GM12872 (cell line): ENCODE results near the gene RECK.

Experiments used
- TF ChIP-seq, protein P1 (sequence below): IDR thresholded peaks from 3 replicates; pipeline ENCODE4 v1.5.1; 2011; ENCODE audit warnings: low read depth, mild to moderate bottlenecking, low read length, moderate library complexity; ENCODE audit not compliant: insufficient read depth

RECK gene

DNA sequence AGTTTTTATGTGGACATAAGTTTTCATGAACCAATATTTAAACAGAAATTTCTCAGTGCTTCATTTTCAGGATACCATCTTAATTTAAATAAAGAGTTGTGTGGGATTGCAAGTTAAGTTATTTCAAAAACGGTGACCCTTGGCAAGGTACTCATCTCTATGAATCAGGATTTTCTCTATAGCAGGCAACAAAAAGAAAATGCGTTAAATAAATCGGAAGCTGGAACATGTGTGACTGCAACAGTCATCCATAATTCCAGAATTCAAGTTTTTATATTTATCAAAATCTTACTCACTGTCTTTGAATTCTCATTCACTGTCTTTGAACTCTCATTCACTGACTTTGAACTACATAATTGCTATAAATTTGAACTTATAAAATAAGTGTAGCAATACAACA, 5.8 kb upstream of the RECK start:
- TF ChIP-seq, protein P1, sequence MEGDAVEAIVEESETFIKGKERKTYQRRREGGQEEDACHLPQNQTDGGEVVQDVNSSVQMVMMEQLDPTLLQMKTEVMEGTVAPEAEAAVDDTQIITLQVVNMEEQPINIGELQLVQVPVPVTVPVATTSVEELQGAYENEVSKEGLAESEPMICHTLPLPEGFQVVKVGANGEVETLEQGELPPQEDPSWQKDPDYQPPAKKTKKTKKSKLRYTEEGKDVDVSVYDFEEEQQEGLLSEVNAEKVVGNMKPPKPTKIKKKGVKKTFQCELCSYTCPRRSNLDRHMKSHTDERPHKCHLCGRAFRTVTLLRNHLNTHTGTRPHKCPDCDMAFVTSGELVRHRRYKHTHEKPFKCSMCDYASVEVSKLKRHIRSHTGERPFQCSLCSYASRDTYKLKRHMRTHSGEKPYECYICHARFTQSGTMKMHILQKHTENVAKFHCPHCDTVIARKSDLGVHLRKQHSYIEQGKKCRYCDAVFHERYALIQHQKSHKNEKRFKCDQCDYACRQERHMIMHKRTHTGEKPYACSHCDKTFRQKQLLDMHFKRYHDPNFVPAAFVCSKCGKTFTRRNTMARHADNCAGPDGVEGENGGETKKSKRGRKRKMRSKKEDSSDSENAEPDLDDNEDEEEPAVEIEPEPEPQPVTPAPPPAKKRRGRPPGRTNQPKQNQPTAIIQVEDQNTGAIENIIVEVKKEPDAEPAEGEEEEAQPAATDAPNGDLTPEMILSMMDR, result no peak

DNA sequence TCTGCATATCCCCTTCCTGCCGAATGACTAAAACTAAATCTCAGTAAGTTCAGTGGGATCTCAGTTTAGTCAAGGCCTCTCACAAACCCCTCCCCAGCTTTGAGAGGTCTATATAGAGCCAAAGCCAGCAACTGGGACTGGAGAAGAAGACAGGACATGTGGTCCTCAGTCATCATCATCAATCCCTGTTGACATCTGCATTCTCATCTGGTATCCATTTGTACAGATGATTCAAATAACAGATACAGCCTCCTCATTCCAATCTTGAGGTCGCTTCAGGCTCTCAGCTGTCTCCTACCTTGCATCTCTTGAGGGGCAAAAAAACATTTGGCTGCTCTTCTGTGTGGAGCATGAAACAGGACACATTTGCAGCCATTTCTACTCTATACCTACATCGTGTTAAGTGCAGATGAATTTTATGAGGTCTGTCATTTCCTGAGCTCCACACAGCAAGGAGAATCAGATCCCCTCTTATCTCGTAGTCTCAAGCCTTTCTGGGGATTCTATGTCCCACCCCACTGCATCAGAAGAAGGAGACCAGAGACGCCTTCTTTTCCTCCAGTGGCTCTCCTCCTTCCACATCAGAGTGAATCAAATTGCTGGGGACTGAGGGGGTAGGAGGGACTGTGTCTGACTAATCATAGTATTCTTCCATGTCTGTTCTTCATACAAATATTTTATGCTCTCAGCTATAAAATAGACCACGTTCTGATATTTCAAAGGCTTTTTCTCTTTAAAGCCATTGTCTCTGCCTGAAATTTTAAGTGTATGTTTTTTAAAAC, 4.7 kb upstream of the RECK start:
- TF ChIP-seq, protein P1, result no peak

DNA sequence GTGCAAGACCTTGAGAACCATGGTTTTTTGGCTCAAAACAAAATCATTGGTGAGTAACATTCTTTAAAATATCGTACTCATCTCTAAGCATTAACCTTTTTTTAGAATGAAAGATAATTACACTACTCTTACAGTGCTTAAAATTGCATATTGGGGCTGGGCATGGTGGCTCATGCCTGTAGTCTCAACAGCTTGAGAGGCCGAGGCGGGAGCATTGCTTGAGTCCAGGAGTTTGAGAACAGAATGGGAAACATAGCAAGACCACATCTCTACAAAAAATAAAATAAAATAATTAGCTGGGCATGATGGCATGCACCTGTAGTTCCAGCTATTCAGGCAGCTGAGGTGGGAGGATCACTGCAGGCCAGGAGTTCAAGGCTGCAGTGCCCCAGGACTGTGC, 2.9 kb upstream of the RECK start:
- TF ChIP-seq, protein P1, result no peak

DNA sequence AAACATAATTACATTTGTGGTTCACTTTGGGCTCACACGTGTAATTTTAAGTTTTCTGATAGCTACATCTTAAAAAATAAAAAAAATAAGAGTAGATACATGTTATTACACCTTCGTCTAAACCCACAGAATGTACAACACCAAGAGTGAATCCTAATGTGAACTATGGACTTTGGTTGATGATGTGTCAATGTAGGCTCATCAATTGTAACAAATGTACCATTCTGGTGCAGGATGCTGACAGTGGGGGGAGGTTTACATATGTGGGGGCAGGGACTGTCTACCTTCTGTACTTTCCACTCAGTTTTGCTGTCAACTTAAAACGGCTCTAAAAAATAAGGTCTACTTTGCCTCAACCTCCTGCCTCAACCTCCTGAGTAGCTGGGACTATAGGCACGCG, 2.5 kb upstream of the RECK start:
- TF ChIP-seq, protein P1, result no peak

DNA sequence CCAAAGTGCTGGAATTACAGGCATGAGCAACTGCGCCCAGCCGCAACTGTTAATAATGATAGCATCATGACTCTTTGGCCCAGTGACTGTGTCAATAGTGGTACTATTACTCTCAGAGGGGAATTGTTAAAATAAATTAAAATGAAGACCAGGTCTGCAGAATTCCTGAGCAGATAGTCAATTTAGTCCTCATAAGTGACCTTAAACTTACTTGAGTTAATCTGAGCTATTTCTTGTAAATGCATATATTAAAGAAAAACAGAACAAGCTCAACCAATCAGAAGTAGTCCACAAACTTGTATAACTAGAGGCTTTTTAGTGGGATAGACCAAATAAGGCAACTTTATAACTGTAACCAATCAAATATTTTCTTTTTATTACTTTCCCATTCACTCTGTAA, 1.7 kb upstream of the RECK start:
- TF ChIP-seq, protein P1, result no peak

DNA sequence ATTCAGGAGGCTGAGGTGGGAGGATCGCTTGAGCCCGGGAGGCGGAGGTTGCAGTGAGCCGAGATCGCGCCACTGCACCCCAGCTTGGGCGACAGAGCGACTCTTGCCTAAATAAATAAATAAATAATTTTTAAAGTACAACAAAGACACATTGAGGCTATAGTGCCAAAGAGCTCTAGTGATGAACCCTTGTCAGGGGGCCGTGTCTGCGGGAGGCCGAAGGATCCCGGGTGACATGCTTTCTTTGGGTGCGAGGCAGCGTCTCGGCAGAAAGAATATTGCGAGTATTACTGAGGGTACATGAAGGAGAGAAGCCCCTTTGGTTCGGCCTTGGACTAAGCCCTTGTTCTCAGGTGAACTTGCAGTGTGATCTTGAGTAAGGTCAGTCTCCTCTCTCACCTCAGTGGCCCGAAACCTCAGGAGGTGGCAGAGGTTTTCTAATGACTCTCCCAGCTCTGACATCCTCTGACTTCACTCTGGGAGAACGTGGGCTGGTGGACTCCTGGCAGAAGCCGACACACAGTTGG, 397 bp upstream of the RECK start:
- TF ChIP-seq, protein P1, result no peak

DNA sequence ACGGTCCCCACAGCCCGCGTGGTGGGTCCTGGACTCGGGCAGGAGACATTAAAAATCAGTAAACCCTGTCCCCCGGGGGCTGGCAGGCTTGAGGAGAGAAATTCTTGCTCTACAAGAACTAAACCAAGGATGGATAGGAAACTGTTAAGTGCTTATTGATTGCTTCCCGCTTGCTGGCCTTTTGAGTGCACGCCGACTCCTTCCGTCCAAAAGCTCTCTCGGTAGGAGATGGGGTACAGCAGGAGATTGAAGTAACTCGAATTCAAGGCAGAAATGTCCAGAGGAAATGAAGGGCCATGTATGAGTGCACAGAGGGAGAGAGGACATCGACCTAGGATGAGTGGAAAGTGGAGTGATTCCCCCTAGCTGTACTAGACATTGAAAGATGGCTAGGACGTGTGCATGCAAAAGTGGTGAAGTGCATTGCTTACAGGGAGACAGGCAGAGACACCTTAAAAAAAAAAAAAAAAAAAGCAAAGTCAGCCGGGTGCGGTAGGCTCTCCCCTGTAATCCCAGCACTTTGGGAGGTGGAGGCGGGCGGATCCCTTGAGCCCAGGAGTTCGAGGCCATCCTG, 923 bp downstream of the RECK start:
- TF ChIP-seq, protein P1, result 0 out of 3 replicates have a peak, but pooled peaks have one; percentile 2
